K562 (cell line): ENCODE results near the gene VPS50. TPM values are rescaled to one million over a fixed set of nuclear protein-coding genes. Genes with fewer than 3 reads are reported as not detected.

ENCODE experiments used
- POLR2G ChIP-seq: fragments of 200-400 bp; formaldehyde crosslinking; IDR thresholded peaks from 2 replicates; pipeline ENCODE4 v1.6.1; 2017; ENCODE audit warnings: low read depth, mild to moderate bottlenecking, antibody characterized with exemption, low read length, moderate library complexity
- ZBTB2 ChIP-seq: fragments of 450-650 bp; IDR thresholded peaks from 2 replicates; pipeline ENCODE4 v1.6.1; 2016; ENCODE audit warnings: antibody characterized with exemption
- ZBTB49 ChIP-seq: sonication (generic); formaldehyde crosslinking; IDR thresholded peaks from 2 replicates; pipeline ENCODE4 v1.8.0; 2022; ENCODE audit warnings: missing genetic modification reagents, mild to moderate bottlenecking, borderline replicate concordance
- ZFP30 ChIP-seq: fragments of 250-450 bp; sonication (Bioruptor Pico); IDR thresholded peaks from 2 replicates; pipeline ENCODE4 v1.8.0; 2022; ENCODE audit warnings: moderate library complexity, mild to moderate bottlenecking, inconsistent platforms, borderline replicate concordance
- ZNF121 ChIP-seq: sonication (generic); formaldehyde crosslinking; conservative IDR thresholded peaks from 2 replicates; pipeline ENCODE4 v1.8.0; 2022; ENCODE audit warnings: missing genetic modification reagents
- ZNF41 ChIP-seq: fragments of 250-450 bp; sonication (Bioruptor Pico); conservative IDR thresholded peaks from 2 replicates; pipeline ENCODE4 v1.4.0; 2020; ENCODE audit warnings: mild to moderate bottlenecking
- ZNF449 ChIP-seq: fragments of 250-450 bp; sonication (Bioruptor Pico); IDR thresholded peaks from 2 replicates; pipeline ENCODE4 v1.8.0; 2022; ENCODE audit warnings: moderate library complexity, mild to moderate bottlenecking, inconsistent platforms
- polyA plus RNA-seq, 8 experiments: library from polyadenylated mRNA; depleted of rRNA in 4 of 8; stranded (reverse) in 5 of 8; unstranded in 3 of 8; fragments of >200 nt; fragmentation: Nextera tagmentation in 2 of 8; fragmentation: Illumina TruSeq in 1 of 8; extraction: Ambion mirVana in 2 of 8; extraction: Trizol in 1 of 8; gene quantifications; 2 replicates each; pipeline versions ENCODE4 v1.2.1 to v1.2.3, GENCODE V29; 2011 to 2014; ENCODE audit warnings: inconsistent platforms in 1 of 8, missing spikeins in 1 of 8
- total RNA-seq, 7 experiments: library from RNA; depleted of rRNA in 6 of 7; stranded (reverse); fragments of >200 nt in 6 of 7; fragmentation: Illumina TruSeq in 2 of 7; extraction: Trizol in 2 of 7; gene quantifications; 2 replicates each; pipeline versions ENCODE4 v1.2.1 to v1.2.3, GENCODE V29; 2011 to 2021; ENCODE audit warnings: low replicate concordance in 1 of 7
- TF ChIP-seq, protein P1 (sequence below): fragments of 250-450 bp; sonication (Bioruptor Pico); IDR thresholded peaks from 2 replicates; pipeline ENCODE4 v1.4.0; 2020; ENCODE audit warnings: mild to moderate bottlenecking, moderate library complexity, borderline replicate concordance

Gene VPS50
- total and polyA plus RNA-seq, 9 of the 15 experiments (the other 6 are each of a cell fraction or from before 2014, with no cell fraction given) = 10.5 to 29.4 (median 15.8) TPM

- TF ChIP-seq ZBTB49 (CRISPR knock-in tag) (no peak), ZFP30 (no peak), ZNF41 (CRISPR knock-in tag) (no peak), ZNF449 (no peak), ZBTB2 (no peak), POLR2G (no peak), ZNF121 (CRISPR knock-in tag) (no peak)
- TF ChIP-seq, protein P1, sequence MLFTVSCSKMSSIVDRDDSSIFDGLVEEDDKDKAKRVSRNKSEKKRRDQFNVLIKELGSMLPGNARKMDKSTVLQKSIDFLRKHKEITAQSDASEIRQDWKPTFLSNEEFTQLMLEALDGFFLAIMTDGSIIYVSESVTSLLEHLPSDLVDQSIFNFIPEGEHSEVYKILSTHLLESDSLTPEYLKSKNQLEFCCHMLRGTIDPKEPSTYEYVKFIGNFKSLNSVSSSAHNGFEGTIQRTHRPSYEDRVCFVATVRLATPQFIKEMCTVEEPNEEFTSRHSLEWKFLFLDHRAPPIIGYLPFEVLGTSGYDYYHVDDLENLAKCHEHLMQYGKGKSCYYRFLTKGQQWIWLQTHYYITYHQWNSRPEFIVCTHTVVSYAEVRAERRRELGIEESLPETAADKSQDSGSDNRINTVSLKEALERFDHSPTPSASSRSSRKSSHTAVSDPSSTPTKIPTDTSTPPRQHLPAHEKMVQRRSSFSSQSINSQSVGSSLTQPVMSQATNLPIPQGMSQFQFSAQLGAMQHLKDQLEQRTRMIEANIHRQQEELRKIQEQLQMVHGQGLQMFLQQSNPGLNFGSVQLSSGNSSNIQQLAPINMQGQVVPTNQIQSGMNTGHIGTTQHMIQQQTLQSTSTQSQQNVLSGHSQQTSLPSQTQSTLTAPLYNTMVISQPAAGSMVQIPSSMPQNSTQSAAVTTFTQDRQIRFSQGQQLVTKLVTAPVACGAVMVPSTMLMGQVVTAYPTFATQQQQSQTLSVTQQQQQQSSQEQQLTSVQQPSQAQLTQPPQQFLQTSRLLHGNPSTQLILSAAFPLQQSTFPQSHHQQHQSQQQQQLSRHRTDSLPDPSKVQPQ (CRISPR knock-in tag) = no peak
Measured at GRCh38 chr7:93378131-93378760, 146.1 kb downstream of the VPS50 start (continued).
